ENCODE data around the gene NUP62. TPM values are rescaled to one million over a fixed set of nuclear protein-coding genes. Genes with fewer than 3 reads are reported as not detected.

NUP62 gene
- total and polyA plus RNA-seq, 2 of the 4 experiments (the other 2 are of a cell fraction), result 21.3 to 29.7 TPM

GRCh38 chr19:49950590-49950948, 21.3 kb upstream of the NUP62 start:
- DNase-seq, result no peak
- peaks cover 9% of the 10 kb centered on the region for H3K27me3 ChIP-seq (ENCODE audit: control insufficient read depth, insufficient read depth, low read length)
- ATAC-seq (ENCODE audit: low read depth), result no peak
- no peak overlapping the region for H4K8ac ChIP-seq (ENCODE audit: low read depth in 2 of 2, low read length in 2 of 2)
- no peak overlapping the region for H3K27ac ChIP-seq (ENCODE audit: insufficient read depth, low read length)
- no TSS peak for BruUV-seq (replicated peaks)
- no peak overlapping the region for H3K4ac ChIP-seq (ENCODE audit: low read depth, low read length)
- H3K4me2 ChIP-seq (ENCODE audit: low read depth, low read length), result no peak overlapping the region
- no peak overlapping the region for H2BK20ac ChIP-seq (ENCODE audit: low read depth, low read length)
- in situ Hi-C loops (cut with MboI; ENCODE audit: low sequenced_read_pairs) (no loop called here), dilution Hi-C loops (cut with HindIII; ENCODE audit: low sequenced_read_pairs, unreplicated experiment) (no loop called here), intact Hi-C loops (cut with micrococcal nuclease) (no loop called here)
- WGBS, 2 experiments (ENCODE audit: extremely low coverage in 2 of 2, insufficient read length in 1 of 2), result 67% methylated on average over 2 of the region's 5 CpGs; no CpG with 5 or more reads in 1 of the 2 experiments
- no peak overlapping the region for H3K23ac ChIP-seq (ENCODE audit: low read depth, low read length)
- H3K9me3 ChIP-seq (ENCODE audit: control insufficient read depth, insufficient read depth, low read length), result no peaks in the 10 kb centered on the region
- H2AK9ac ChIP-seq (replicated peaks; ENCODE audit: low read depth, low read length, poor library complexity), result no peak overlapping the region
- no peak overlapping the region for H4K5ac ChIP-seq (ENCODE audit: low read depth, low read length)
- no peaks in the 10 kb centered on the region for H3K9me1 ChIP-seq (ENCODE audit: insufficient read depth, low read length)
- no peak overlapping the region for H3K9ac ChIP-seq (ENCODE audit: low read depth, low read length)
- no peak overlapping the region for H3K18ac ChIP-seq (ENCODE audit: low read depth, low read length)
- H3K56ac ChIP-seq (ENCODE audit: extremely low read depth, insufficient read depth, low read length), result no peak overlapping the region
- H3K4me1 ChIP-seq (ENCODE audit: control insufficient read depth, insufficient read depth, low read length), result no peaks in the 10 kb centered on the region
- H2AK5ac ChIP-seq (ENCODE audit: low read depth, low read length), result no peak overlapping the region
- no peaks in the 10 kb centered on the region for H3K36me3 ChIP-seq (ENCODE audit: control insufficient read depth, insufficient read depth, low read length)
- H3K79me1 ChIP-seq (ENCODE audit: low read depth in 1 of 2, low read length in 2 of 2), result no peaks in the 10 kb centered on the region
- H2BK15ac ChIP-seq (ENCODE audit: low read depth, low read length), result no peak overlapping the region
- H3K4me3 ChIP-seq (ENCODE audit: insufficient read depth, low read depth, low read length), result no peak overlapping the region
- no peak overlapping the region for H2BK120ac ChIP-seq (ENCODE audit: low read depth, low read length)
- H2BK5ac ChIP-seq (ENCODE audit: low read depth, low read length, poor library complexity, severe bottlenecking), result no peak overlapping the region
- no peak overlapping the region for H3K14ac ChIP-seq (replicated peaks; ENCODE audit: low read depth, low read length)
- no peaks in the 10 kb centered on the region for H4K20me1 ChIP-seq (ENCODE audit: insufficient read depth, low read length)
- ChIA-PET CTCF (no interaction called here), POLR2A (ENCODE audit: unreplicated experiment) (no interaction called here)
- TF ChIP-seq RCOR1 (IDR thresholded peaks at IDR 0.05; ENCODE audit: insufficient replicate concordance, low read length) (no peak), MAZ (IDR thresholded peaks at IDR 0.05; ENCODE audit: borderline replicate concordance, low read depth, low read length) (no peak), BHLHE40 (IDR thresholded peaks at IDR 0.05; ENCODE audit: low read depth, low read length) (no peak), CEBPB (IDR thresholded peaks at IDR 0.05; ENCODE audit: low read depth, low read length) (no peak), RAD21 (IDR thresholded peaks at IDR 0.05; ENCODE audit: low read length) (no peak), POLR2A (IDR thresholded peaks at IDR 0.05; ENCODE audit: low read depth, low read length) (no peak)
- TF ChIP-seq, protein P1, sequence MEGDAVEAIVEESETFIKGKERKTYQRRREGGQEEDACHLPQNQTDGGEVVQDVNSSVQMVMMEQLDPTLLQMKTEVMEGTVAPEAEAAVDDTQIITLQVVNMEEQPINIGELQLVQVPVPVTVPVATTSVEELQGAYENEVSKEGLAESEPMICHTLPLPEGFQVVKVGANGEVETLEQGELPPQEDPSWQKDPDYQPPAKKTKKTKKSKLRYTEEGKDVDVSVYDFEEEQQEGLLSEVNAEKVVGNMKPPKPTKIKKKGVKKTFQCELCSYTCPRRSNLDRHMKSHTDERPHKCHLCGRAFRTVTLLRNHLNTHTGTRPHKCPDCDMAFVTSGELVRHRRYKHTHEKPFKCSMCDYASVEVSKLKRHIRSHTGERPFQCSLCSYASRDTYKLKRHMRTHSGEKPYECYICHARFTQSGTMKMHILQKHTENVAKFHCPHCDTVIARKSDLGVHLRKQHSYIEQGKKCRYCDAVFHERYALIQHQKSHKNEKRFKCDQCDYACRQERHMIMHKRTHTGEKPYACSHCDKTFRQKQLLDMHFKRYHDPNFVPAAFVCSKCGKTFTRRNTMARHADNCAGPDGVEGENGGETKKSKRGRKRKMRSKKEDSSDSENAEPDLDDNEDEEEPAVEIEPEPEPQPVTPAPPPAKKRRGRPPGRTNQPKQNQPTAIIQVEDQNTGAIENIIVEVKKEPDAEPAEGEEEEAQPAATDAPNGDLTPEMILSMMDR (conservative IDR thresholded peaks at IDR 0.05; ENCODE audit: low read depth, low read length), result no peak
- no peak overlapping the region for H2AFZ ChIP-seq (replicated peaks; ENCODE audit: low read length, poor library complexity)
- no peak overlapping the region for H4K91ac ChIP-seq (ENCODE audit: insufficient read depth, low read depth, low read length)
